Vagina (tissue), 2 donors: ENCODE measurements around the gene ELMO3. TPM values are rescaled to one million over a fixed set of nuclear protein-coding genes. Genes with fewer than 3 reads are reported as not detected.

Experiments
- DNase-seq, 2 donors: peaks; one replicate each; pipeline ENCODE4 v3.0.0-alpha.2; 2017; ENCODE audit errors: extremely low spot score in 2 of 2
- H3K27ac ChIP-seq: fragments of 200-600 bp; sonication (generic); one replicate; pipeline ENCODE4 v1.5.1; 2019
- H3K27me3 ChIP-seq: fragments of 200-600 bp; sonication (generic); one replicate; pipeline ENCODE4 v1.5.1; 2019
- H3K36me3 ChIP-seq, 2 donors: fragments of 200-600 bp; sonication (generic); one replicate each; pipeline ENCODE4 v1.5.1; 2017 to 2019
- H3K4me1 ChIP-seq: fragments of 200-600 bp; sonication (generic); one replicate; pipeline ENCODE4 v1.5.1; 2019
- H3K4me3 ChIP-seq, 2 donors: fragments of 200-600 bp; sonication (generic); 1 replicate in 1 of 2; 2 replicates in 1 of 2; pipeline ENCODE4 v1.5.1; 2016 to 2019
- H3K9me3 ChIP-seq: fragments of 200-600 bp; sonication (generic); one replicate; pipeline ENCODE4 v1.5.1; 2019
- POLR2A ChIP-seq, 2 donors: fragments of 450-650 bp; IDR thresholded peaks; one replicate each; pipeline ENCODE4 v1.6.1; 2017; ENCODE audit warnings: antibody characterized with exemption in 2 of 2, mild to moderate bottlenecking in 2 of 2, moderate library complexity in 2 of 2
- POLR2AphosphoS5 ChIP-seq, 2 donors: sonication (generic); formaldehyde crosslinking; IDR thresholded peaks; one replicate each; pipeline ENCODE4 v1.9.0; 2017; ENCODE audit warnings: antibody characterized with exemption in 2 of 2, mild to moderate bottlenecking in 2 of 2, low read depth in 1 of 2; ENCODE audit not compliant: insufficient read depth in 1 of 2
- intact Hi-C: fragments of 100-400 bp; cut with DNase I; formaldehyde crosslinking; loops from one replicate; pipeline ENCODE4 v1.15.1; 2023
- total RNA-seq: library from RNA; depleted of rRNA; stranded (reverse); fragments of >200 nt; gene quantifications from one replicate; pipeline ENCODE4 v1.2.3, GENCODE V29; 2016
- TF ChIP-seq, protein P1 (sequence below), 3 experiments: fragments of 450-650 bp in 2 of 3; fragments of 200-600 bp in 1 of 3; sonication (generic) in 1 of 3; IDR thresholded peaks; one replicate each; pipeline ENCODE4 v1.5.1; 2017 to 2019; ENCODE audit warnings: antibody characterized with exemption in 3 of 3, mild to moderate bottlenecking in 2 of 3, moderate library complexity in 2 of 3

Gene ELMO3, protein sequence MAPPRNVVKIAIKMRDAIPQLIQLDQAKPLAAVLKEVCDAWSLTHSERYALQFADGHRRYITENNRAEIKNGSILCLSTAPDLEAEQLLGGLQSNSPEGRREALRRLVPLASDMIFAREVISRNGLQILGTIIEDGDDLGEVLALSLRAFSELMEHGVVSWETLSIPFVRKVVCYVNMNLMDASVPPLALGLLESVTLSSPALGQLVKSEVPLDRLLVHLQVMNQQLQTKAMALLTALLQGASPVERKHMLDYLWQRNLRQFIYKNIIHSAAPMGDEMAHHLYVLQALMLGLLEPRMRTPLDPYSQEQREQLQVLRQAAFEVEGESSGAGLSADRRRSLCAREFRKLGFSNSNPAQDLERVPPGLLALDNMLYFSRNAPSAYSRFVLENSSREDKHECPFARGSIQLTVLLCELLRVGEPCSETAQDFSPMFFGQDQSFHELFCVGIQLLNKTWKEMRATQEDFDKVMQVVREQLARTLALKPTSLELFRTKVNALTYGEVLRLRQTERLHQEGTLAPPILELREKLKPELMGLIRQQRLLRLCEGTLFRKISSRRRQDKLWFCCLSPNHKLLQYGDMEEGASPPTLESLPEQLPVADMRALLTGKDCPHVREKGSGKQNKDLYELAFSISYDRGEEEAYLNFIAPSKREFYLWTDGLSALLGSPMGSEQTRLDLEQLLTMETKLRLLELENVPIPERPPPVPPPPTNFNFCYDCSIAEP
- total RNA-seq = 21.6 TPM

DNA sequence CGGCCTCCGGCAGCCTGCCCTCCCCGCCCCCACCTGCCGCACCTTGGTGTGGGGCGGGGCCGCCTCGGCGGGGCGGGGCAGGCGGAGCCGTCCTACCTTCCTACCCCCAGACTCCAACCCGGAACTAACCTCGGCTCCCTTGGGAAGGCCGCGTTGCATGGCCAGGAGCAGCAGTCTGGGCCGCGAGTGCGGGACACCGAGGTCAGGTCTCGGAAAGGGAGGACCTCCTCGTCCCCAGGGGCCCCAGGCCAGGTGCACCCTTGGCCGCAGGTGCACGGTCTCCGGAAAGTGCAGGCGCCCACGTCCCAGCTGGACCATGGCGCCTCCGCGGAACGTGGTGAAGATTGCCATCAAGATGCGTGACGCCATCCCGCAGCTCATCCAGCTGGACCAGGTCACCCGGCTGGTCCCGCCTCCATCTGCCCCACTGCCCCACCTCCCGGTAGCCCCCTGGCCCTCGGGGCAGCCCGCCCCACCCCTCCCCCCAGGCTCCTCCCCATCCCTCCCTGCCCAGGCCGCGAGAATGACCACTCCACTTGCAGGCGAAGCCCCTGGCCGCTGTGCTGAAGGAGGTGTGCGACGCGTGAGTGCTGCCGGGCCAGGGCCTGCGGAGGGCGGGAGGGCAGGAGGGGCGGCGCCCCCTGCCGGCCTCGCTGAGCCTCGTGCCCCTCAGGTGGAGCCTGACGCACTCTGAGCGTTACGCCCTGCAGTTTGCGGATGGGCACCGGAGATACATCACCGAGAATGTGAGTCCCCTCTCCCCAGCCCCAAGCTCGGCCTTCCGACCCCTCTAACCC, at the start of gene ELMO3:
Gene ELMO3, plus strand, starts transcription at position 121 of the 797 bp plus-strand sequence. Its CDS starts 196 bp downstream, at position 317.
- peak within 1 kb of the TSS; percentile 32 to 46 for H3K4me3 ChIP-seq
- peak within 1 kb of the TSS; percentile 38 for H3K27ac ChIP-seq
- peaks cover 7 to 59% of the 10 kb centered on the region in 2 donors for H3K36me3 ChIP-seq
- no peak for DNase-seq
- H3K9me3 ChIP-seq = no peaks in the 10 kb centered on the region
- H3K27me3 ChIP-seq = no peaks in the 10 kb centered on the region
- intact Hi-C loops = loop anchor here (5.0 kb wide), 1 partner anchor 882 kb away; no protein-coding TSS in a partner anchor
- TF ChIP-seq, protein P1, sequence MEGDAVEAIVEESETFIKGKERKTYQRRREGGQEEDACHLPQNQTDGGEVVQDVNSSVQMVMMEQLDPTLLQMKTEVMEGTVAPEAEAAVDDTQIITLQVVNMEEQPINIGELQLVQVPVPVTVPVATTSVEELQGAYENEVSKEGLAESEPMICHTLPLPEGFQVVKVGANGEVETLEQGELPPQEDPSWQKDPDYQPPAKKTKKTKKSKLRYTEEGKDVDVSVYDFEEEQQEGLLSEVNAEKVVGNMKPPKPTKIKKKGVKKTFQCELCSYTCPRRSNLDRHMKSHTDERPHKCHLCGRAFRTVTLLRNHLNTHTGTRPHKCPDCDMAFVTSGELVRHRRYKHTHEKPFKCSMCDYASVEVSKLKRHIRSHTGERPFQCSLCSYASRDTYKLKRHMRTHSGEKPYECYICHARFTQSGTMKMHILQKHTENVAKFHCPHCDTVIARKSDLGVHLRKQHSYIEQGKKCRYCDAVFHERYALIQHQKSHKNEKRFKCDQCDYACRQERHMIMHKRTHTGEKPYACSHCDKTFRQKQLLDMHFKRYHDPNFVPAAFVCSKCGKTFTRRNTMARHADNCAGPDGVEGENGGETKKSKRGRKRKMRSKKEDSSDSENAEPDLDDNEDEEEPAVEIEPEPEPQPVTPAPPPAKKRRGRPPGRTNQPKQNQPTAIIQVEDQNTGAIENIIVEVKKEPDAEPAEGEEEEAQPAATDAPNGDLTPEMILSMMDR (IDR thresholded peaks at IDR 0.05) = peak in 1 of 3 experiments; percentile 12
- TF ChIP-seq POLR2A (IDR thresholded peaks at IDR 0.05) (no peak), POLR2AphosphoS5 (IDR thresholded peaks at IDR 0.05; ENCODE audit: insufficient read depth in 1 of 2, low read depth in 1 of 2) (peak in 1 of 2 donors; percentile 36)
- peaks cover 15% of the 10 kb centered on the region for H3K4me1 ChIP-seq

DNA sequence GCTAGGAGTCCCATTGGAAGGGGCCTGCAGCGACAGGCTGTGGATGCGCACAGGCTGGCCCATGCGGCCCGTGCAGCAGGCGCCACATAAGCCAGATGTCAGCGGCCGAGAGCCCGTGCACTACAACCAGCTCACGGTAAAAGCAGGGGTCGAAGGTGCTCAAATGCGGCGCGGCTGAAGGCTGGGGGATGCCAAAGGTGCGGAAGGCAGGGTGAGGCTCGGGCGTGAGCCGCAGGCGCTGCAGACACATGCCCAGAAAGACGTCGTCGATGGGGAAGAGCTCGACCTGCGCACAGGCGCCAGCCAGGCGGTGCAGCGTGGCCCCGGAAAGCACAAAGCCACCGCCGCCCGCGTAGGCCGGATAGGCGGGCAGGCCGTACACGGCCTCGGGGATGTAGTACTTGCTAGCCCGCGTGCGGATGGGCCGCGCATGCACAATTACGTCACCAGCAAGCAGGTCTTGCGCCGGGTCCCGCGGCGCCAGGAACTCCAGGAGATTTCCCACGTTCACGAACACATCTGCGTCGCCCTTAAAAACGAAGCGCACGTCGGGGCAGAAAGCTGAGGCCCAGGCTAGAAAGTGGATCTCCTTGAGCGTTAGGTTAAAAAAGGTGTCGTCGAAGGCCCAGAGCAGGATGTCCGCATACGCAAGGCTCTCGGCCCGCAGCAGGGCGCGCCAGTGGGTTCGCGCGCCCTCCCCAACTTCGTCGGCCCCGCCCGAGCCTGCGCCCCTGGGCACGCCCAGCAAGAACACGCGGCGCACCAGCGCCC, 49.5 kb upstream of the ELMO3 start:
- no peak overlapping the region for H3K27ac ChIP-seq

DNA sequence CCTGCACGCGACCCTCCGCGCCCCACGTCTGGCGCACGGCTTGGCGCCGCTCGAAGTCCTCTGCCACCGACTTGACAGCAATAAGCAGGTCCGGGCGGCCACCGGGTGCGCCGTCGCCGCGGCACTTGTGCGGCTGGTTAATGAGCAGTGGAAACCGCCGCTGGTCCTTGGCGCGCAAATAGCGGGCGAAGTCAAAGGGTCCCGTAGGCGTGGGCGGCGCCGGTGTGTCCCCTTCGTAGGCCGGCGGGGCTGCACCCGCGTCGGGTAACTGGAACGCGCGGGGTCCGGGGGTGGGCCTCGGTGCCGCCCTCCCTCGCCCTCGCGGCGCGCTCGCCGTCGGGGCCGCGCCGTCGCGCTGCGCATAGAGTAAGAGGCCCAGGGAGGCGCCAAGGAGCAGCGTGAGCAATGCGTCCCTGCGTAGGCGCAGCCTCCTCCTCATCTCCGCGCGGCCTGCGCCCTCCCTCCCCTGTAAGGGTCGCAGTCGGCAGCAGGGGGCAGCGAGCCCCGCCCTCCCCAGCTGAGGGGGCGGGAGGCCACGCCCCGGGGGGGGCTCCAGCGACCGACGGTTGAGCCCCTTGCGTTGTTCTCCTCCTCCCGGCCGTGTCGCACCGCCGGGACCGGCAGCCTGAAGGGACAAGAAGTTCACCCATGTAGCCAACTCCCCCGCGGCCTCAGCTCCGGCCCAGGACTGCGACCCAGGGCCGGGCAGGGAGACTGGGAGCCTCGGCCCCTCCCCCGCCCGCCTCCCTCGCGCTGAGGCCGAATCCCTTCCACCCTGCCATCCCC, 48.7 kb upstream of the ELMO3 start:
- Histone ChIP-seq H3K27me3 (no peaks in the 10 kb centered on the region), H3K4me1 (peaks cover 17% of the 10 kb centered on the region), H3K27ac (peak overlapping the region; percentile 85), H3K36me3 (peaks cover 0 to 33% of the 10 kb centered on the region in 2 donors), H3K9me3 (no peaks in the 10 kb centered on the region), H3K4me3 (peak overlapping the region; percentile 60 to 71)
- TF ChIP-seq, protein P1 (IDR thresholded peaks at IDR 0.05) = no peak
- TF ChIP-seq POLR2A (IDR thresholded peaks at IDR 0.05) = no peak
- no peak for TF ChIP-seq POLR2AphosphoS5 (IDR thresholded peaks at IDR 0.05; ENCODE audit: insufficient read depth in 1 of 2, low read depth in 1 of 2)
- DNase-seq = no peak
- intact Hi-C loops = loop anchor here (5.0 kb wide), 1 partner anchor 37 kb away; no protein-coding TSS in a partner anchor

More for the DNA sequence above, 49.5 kb upstream of the ELMO3 start:
- H3K36me3 ChIP-seq = peaks cover 0 to 41% of the 10 kb centered on the region in 2 donors
- peaks cover 9% of the 10 kb centered on the region for H3K4me1 ChIP-seq
- TF ChIP-seq, protein P1 (IDR thresholded peaks at IDR 0.05) = no peak
- TF ChIP-seq POLR2AphosphoS5 (IDR thresholded peaks at IDR 0.05; ENCODE audit: insufficient read depth in 1 of 2, low read depth in 1 of 2) = peak in 1 of 2 donors; percentile 31
- no peak for TF ChIP-seq POLR2A (IDR thresholded peaks at IDR 0.05)
- no peaks in the 10 kb centered on the region for H3K9me3 ChIP-seq
- no peak for DNase-seq
- H3K4me3 ChIP-seq = peak overlapping the region in 1 of 2 donors; percentile 71
- intact Hi-C loops = loop anchor here (5.0 kb wide), 1 partner anchor 38 kb away; no protein-coding TSS in a partner anchor
- H3K27me3 ChIP-seq = no peaks in the 10 kb centered on the region
